Cardiac fibroblast (primary cell): Measurements from ENCODE around the gene TMOD2.

ENCODE experiments used
- DNase-seq, 2 donors: peaks; one replicate each; pipeline versions ENCODE4 v3.0.0 to v3.0.0-alpha.2; 2010; ENCODE audit warnings: low read depth in 2 of 2
- H3K4me3 ChIP-seq, 2 donors: replicated peaks in 1 of 2; 1 replicate in 1 of 2; 2 replicates in 1 of 2; pipeline ENCODE4 v1.5.1; 2011; ENCODE audit warnings: low read depth in 2 of 2, low read length in 2 of 2, mild to moderate bottlenecking in 2 of 2, moderate library complexity in 1 of 2
- TF ChIP-seq, protein P1 (sequence below): IDR thresholded peaks from one replicate; pipeline ENCODE4 v1.5.1; 2011; ENCODE audit warnings: low read depth, mild to moderate bottlenecking, low read length, inconsistent platforms

The TMOD2 gene

DNA sequence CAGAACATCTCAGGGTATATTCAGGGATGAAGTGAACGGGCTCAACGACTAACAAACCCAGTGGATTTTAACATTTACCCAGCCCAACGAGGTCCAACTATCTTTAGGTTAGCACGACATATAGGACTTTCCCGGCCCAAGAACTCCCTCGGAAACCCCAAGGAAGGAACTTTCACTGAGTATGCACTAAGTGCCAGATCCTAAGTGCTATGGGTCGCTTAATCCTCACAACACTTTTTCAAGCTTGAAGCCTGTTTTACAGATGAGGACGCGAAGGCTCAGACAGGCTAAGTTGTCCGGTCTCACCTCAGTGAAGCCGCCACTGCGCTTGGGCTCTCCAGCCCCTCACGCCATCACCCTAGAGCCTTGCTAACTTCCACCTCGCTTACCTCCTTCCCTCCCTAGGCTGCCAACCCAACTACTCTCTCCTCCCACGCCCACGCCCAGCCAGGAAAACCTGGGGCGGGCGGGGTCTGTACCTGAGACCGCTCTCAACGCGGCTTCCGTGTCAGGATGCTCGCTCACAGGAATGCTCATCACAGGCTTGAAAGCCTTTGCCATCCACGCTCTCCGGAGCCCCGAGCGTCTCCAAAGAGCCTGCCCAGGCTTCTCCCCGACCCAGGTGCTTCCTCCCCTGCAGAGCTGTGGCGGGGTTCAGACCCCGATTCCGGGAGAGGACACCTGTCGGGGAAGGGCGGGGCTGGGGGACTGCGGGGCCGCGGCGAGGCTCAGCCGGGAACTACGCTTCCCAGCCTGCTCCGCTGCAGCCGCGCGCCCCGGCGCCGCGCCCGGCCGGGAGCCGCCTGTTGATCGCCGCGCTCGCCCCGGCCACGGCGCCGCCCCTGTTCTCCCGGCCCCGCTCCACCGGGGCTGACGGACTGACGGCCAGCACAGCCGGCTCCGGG lies at the start of gene TMOD2:
TSS of gene TMOD2 (plus strand) at position 806 of the 905 bp plus-strand sequence. CDS start 14,845 bp downstream, outside the sequence.
- TF ChIP-seq, protein P1, sequence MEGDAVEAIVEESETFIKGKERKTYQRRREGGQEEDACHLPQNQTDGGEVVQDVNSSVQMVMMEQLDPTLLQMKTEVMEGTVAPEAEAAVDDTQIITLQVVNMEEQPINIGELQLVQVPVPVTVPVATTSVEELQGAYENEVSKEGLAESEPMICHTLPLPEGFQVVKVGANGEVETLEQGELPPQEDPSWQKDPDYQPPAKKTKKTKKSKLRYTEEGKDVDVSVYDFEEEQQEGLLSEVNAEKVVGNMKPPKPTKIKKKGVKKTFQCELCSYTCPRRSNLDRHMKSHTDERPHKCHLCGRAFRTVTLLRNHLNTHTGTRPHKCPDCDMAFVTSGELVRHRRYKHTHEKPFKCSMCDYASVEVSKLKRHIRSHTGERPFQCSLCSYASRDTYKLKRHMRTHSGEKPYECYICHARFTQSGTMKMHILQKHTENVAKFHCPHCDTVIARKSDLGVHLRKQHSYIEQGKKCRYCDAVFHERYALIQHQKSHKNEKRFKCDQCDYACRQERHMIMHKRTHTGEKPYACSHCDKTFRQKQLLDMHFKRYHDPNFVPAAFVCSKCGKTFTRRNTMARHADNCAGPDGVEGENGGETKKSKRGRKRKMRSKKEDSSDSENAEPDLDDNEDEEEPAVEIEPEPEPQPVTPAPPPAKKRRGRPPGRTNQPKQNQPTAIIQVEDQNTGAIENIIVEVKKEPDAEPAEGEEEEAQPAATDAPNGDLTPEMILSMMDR: no peak
- peak within 1 kb of the TSS; percentile 62 to 64 for H3K4me3 ChIP-seq
- DNase-seq: peak; percentile 34 to 39

DNA sequence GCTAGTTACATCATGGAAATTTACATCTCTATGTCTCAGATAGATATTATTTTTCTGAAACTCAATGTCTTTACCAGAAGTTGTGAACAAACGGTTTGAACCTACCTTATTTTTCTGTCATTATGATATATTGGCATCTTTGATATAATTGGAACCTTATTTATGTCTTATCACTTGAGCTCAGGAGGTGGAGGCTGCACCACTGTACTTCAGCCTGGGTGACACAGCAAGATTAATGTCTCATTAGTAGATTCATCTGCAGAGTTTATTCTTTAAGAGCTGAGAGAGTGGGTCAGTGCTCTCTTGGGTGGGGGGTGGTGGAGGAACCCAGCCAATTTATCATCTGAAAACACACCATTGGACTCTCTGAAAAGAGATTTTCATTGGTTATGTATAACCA lies 48.7 kb upstream of the TMOD2 start:
- no peak for DNase-seq
- TF ChIP-seq, protein P1: no peak
- H3K4me3 ChIP-seq: no peak overlapping the region

DNA sequence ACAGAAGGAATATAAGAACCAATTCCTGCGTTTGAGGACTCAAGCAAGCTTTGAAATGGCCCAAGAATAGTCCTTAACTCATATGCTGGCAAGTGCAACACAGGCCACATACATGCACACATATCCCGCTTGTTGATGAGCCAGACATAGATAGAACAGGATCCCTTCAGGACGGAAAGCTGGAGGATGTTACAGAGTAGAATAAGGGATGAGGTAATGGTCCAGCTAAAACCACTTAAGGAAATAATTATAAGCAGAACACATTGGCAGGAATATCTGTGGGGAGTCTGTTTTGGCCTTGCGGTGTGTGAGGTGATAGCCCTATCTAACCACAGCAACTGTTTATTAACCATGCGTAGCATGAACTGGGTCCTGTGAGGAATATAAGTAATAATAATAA lies 45.1 kb upstream of the TMOD2 start:
- H3K4me3 ChIP-seq: no peak overlapping the region
- TF ChIP-seq, protein P1: no peak
- DNase-seq: peak in 1 of 2 donors; percentile 17

DNA sequence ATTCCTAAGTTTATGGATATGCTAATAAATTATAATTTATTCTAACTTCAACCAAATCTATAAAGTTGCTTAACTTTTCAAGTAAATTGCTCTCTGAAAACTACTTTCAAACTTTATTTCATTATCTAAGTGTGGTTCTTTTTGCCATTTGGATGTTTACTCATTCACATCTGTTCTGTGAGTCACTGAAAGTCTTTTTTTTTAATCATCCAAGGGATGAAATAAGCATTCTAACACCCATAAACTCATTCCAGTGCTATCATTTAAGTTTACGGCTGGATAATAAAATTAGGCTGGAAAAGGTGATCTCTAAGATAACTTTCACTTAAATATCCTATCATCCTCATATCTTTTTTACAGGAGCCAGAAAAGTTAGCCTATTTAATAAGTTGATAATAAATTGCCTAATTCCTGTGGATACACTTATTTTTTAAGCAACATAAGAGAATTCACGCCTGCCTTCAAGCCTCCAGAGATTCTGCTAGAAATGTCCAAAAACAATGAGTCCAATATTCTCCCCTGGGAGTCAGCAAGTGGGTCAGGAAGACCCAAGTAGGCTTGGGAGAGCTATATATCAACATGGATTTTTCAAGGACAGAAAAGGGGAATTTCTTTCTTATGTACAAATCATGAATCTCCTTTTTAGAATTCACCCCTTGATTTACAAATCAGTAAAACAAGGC lies 44.3 kb upstream of the TMOD2 start:
- no peak for DNase-seq
- TF ChIP-seq, protein P1: no peak
- no peak overlapping the region for H3K4me3 ChIP-seq

DNA sequence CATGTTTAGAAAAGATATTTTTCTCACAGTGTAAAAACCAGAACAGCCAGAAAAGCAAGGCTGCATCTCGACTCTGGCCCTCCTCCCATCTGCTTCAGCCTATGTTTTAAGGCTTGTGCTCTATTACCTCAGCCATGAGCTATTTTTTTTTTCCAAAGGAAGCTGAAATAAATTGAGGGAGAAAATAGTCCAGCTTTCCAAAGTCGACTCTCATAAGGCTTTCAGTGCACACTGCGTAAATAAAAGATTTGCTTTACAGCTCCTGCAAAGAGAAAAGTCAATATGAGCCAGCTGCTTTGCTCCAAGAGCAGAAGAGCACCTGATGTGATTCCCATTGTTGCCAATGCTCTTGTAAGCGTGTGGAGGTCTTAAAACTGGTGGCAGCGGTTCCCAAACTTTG lies 43.4 kb upstream of the TMOD2 start:
- TF ChIP-seq, protein P1: no peak
- no peak overlapping the region for H3K4me3 ChIP-seq
- DNase-seq: no peak

DNA sequence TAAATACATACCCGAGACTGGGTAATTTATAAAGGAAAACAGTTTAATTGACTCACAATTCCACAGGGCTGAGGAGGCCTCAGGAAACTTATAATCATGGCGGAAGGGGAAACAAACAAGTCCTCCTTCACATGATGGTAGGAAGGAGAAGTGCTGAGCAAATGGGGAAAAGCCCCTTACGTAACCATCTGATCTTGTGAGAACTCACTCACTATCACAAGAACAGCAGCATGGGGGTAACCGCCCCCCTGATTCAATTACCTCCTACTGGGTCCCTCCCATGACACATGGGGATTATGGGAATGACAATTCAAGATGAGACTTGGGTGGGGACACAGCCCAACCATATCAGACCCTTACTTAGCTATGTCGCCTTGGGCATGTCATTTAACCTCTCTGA lies 42.4 kb upstream of the TMOD2 start:
- no peak overlapping the region for H3K4me3 ChIP-seq
- TF ChIP-seq, protein P1: no peak
- DNase-seq: no peak
